H1 (cell line): Measurements from ENCODE around the gene SASH3. TPM values are rescaled to one million over a fixed set of nuclear protein-coding genes. Genes with fewer than 3 reads are reported as not detected.

Experiments used
- CTCF ChIA-PET: fragments of 300-600 bp; sonication (Branson Sonifier 250); formaldehyde crosslinking; loops from one replicate; lab custom pipeline; 2021; ENCODE audit not compliant: partially characterized antibody; lab: Charles Lee
- POLR2A ChIA-PET: fragments of 300-600 bp; sonication (Branson Sonifier 250); formaldehyde crosslinking; loops from one replicate; lab custom pipeline; 2021; ENCODE audit warnings: inconsistent platforms; ENCODE audit not compliant: partially characterized antibody; lab: Charles Lee
- DNase-seq, 2 experiments: peaks; one replicate each; pipeline versions ENCODE4 v3.0.0 to v3.0.0-alpha.2; 2010 to 2022; ENCODE audit warnings: low spot score in 2 of 2, low read depth in 1 of 2, mixed read lengths in 1 of 2
- FAIRE-seq: peaks from 2 replicates; lab custom pipeline; 2011; peaks lifted over from hg19 to GRCh38; lab: Jason Lieb, UNC
- H2AFZ ChIP-seq: 2 replicates; pipeline ENCODE4 v1.8.1; 2012; ENCODE audit warnings: low read length, inconsistent platforms
- H2AK5ac ChIP-seq: 2 replicates; pipeline ENCODE4 v1.6.1; 2013; ENCODE audit warnings: low read depth, low read length
- H2BK120ac ChIP-seq: replicated peaks from 2 replicates; pipeline ENCODE3; 2013; ENCODE audit warnings: low read depth, low read length, inconsistent platforms
- H2BK12ac ChIP-seq: 2 replicates; pipeline ENCODE4 v1.6.1; 2013; ENCODE audit warnings: low read depth, low read length
- H2BK15ac ChIP-seq: 2 replicates; pipeline ENCODE4 v1.6.1; 2013; ENCODE audit warnings: low read length
- H2BK20ac ChIP-seq: 2 replicates; pipeline ENCODE4 v1.6.1; 2013; ENCODE audit warnings: low read length
- H2BK5ac ChIP-seq: 2 replicates; pipeline ENCODE4 v1.6.1; 2013; ENCODE audit warnings: low read depth, low read length
- H3K14ac ChIP-seq: 2 replicates; pipeline ENCODE4 v1.6.1; 2013; ENCODE audit warnings: inconsistent platforms; ENCODE audit not compliant: insufficient read length
- H3K18ac ChIP-seq: 2 replicates; pipeline ENCODE4 v1.6.1; 2013; ENCODE audit warnings: low read length; ENCODE audit errors: extremely low read depth
- H3K23ac ChIP-seq: 2 replicates; pipeline ENCODE4 v1.6.1; 2013; ENCODE audit warnings: inconsistent platforms; ENCODE audit not compliant: insufficient read length
- H3K23me2 ChIP-seq: 2 replicates; pipeline ENCODE4 v1.6.1; 2013; ENCODE audit warnings: low read depth, low read length
- H3K27ac ChIP-seq: 2 replicates; pipeline ENCODE4 v1.6.1; 2011; ENCODE audit warnings: low read depth, low read length, inconsistent platforms
- H3K27me3 ChIP-seq, 4 experiments: replicated peaks in 1 of 4; 1 replicate in 1 of 4; 2 replicates in 3 of 4; pipeline versions ENCODE4 v1.6.1 to v1.8.1; 2011 to 2013; ENCODE audit warnings: low read length in 3 of 4, mild to moderate bottlenecking in 3 of 4, inconsistent platforms in 2 of 4, mixed read lengths in 2 of 4, moderate library complexity in 1 of 4; ENCODE audit not compliant: control insufficient read depth in 3 of 4, insufficient read depth in 3 of 4; ENCODE audit errors: extremely low read depth in 1 of 4
- H3K36me3 ChIP-seq, 4 experiments: 2 replicates each; pipeline versions ENCODE4 v1.6.1 to v1.8.1; 2011 to 2013; ENCODE audit warnings: mild to moderate bottlenecking in 4 of 4, low read length in 3 of 4, moderate library complexity in 2 of 4, control low read depth in 1 of 4, inconsistent platforms in 1 of 4; ENCODE audit not compliant: insufficient read depth in 4 of 4, control insufficient read depth in 2 of 4
- H3K4ac ChIP-seq: replicated peaks from 2 replicates; pipeline ENCODE3; 2013; ENCODE audit warnings: low read length, low read depth, mixed read lengths, inconsistent platforms; ENCODE audit not compliant: insufficient read length
- H3K4me1 ChIP-seq, 4 experiments: replicated peaks in 1 of 4; 1 replicate in 1 of 4; 2 replicates in 3 of 4; pipeline versions ENCODE4 v1.6.1 to v1.8.1; 2011 to 2013; ENCODE audit warnings: low read length in 3 of 4, inconsistent platforms in 2 of 4, mixed read lengths in 1 of 4; ENCODE audit not compliant: insufficient read depth in 4 of 4, control insufficient read depth in 3 of 4
- H3K4me2 ChIP-seq, 2 experiments: 2 replicates each; pipeline versions ENCODE4 v1.6.1 to v1.8.1; 2011 to 2013; ENCODE audit warnings: low read depth in 2 of 2, low read length in 2 of 2, control low read depth in 1 of 2, inconsistent platforms in 1 of 2, mild to moderate bottlenecking in 1 of 2; ENCODE audit not compliant: insufficient read depth in 1 of 2
- H3K4me3 ChIP-seq, 4 experiments: fragments of 200-600, 300-600 bp in 1 of 4; sonication (generic), shearing (Covaris generic), sonication (Bioruptor Twin) in 1 of 4; 2 replicates each; pipeline versions ENCODE4 v1.5.1 to v1.8.1; 2011 to 2016; ENCODE audit warnings: low read length in 4 of 4, low read depth in 3 of 4, control low read depth in 2 of 4, inconsistent platforms in 2 of 4, mild to moderate bottlenecking in 2 of 4, mixed read lengths in 1 of 4, moderate library complexity in 1 of 4; ENCODE audit not compliant: insufficient read depth in 2 of 4; ENCODE audit errors: extremely low read depth in 1 of 4
- H3K56ac ChIP-seq: replicated peaks from 2 replicates; pipeline ENCODE3; 2013; ENCODE audit warnings: low read depth, mild to moderate bottlenecking, mixed read lengths, low read length, inconsistent platforms; ENCODE audit not compliant: insufficient read length
- H3K79me1 ChIP-seq: 2 replicates; pipeline ENCODE4 v1.6.1; 2013; ENCODE audit warnings: low read depth, low read length, control low read depth
- H3K79me2 ChIP-seq, 2 experiments: 2 replicates each; pipeline versions ENCODE4 v1.6.1 to v1.8.1; 2012 to 2013; ENCODE audit warnings: low read length in 2 of 2, mild to moderate bottlenecking in 2 of 2, inconsistent platforms in 1 of 2; ENCODE audit not compliant: insufficient read depth in 2 of 2, control insufficient read depth in 1 of 2
- H3K9ac ChIP-seq, 4 experiments: replicated peaks in 1 of 4; 1 replicate in 1 of 4; 2 replicates in 3 of 4; pipeline versions ENCODE4 v1.6.1 to v1.8.1; 2011 to 2013; ENCODE audit warnings: low read depth in 3 of 4, low read length in 3 of 4, control low read depth in 2 of 4, mild to moderate bottlenecking in 2 of 4, moderate library complexity in 2 of 4, inconsistent platforms in 1 of 4; ENCODE audit errors: extremely low read depth in 1 of 4
- H3K9me3 ChIP-seq, 2 experiments: 2 replicates each; pipeline versions ENCODE4 v1.6.1 to v1.8.1; 2012 to 2013; ENCODE audit warnings: mild to moderate bottlenecking in 2 of 2, moderate library complexity in 2 of 2, control low read depth in 1 of 2, inconsistent platforms in 1 of 2, low read depth in 1 of 2, low read length in 1 of 2, mixed read lengths in 1 of 2; ENCODE audit not compliant: insufficient read depth in 2 of 2
- H4K20me1 ChIP-seq, 2 experiments: replicated peaks in 1 of 2; 2 replicates each; pipeline versions ENCODE3 to v1.8.1; 2011 to 2013; ENCODE audit warnings: inconsistent platforms in 2 of 2, low read length in 2 of 2, mild to moderate bottlenecking in 1 of 2; ENCODE audit not compliant: insufficient read depth in 2 of 2, control insufficient read depth in 1 of 2
- H4K5ac ChIP-seq: 2 replicates; pipeline ENCODE4 v1.6.1; 2013; ENCODE audit warnings: low read length, low read depth, mixed read lengths, inconsistent platforms; ENCODE audit not compliant: insufficient read length
- H4K8ac ChIP-seq: 2 replicates; pipeline ENCODE4 v1.8.0; 2013; ENCODE audit warnings: mild to moderate bottlenecking, moderate library complexity, low read length, inconsistent platforms; ENCODE audit not compliant: insufficient read depth; ENCODE audit errors: extremely low read depth
- H4K91ac ChIP-seq: replicated peaks from 2 replicates; pipeline ENCODE3; 2013; ENCODE audit warnings: low read length, mixed read lengths, inconsistent platforms; ENCODE audit not compliant: insufficient read length
- ASH2L ChIP-seq: fragments of 200-600, 300-600 bp; sonication (generic); IDR thresholded peaks from one replicate; pipeline ENCODE4 v1.7.1; 2017; ENCODE audit warnings: low read length
- KDM4A ChIP-seq: IDR thresholded peaks from one replicate; pipeline ENCODE4 v1.7.1; 2012; ENCODE audit warnings: low read depth, mild to moderate bottlenecking, moderate library complexity, low read length, inconsistent platforms; ENCODE audit not compliant: severe bottlenecking
- SP4 ChIP-seq: IDR thresholded peaks from 2 replicates; pipeline ENCODE4 v1.6.1; 2012; ENCODE audit warnings: low read length, inconsistent platforms
- WGBS, 2 experiments: shearing (Covaris generic) in 1 of 2; methylation state at CpG; one replicate each; pipeline versions ENCODE4 v1.1.6 to v1.1.7; 2013 to 2015; ENCODE audit warnings: low lambda C conversion rate in 2 of 2, mixed read lengths in 2 of 2, inconsistent platforms in 1 of 2, low coverage in 1 of 2, missing lambda C conversion rate in 1 of 2; ENCODE audit not compliant: insufficient replicate concordance in 2 of 2, insufficient coverage in 1 of 2, insufficient read length in 1 of 2; ENCODE audit errors: extremely low coverage in 1 of 2, missing lambda C conversion rate in 1 of 2; 5-methylcytosine and 5-hydroxymethylcytosine counted together
- polyA plus RNA-seq, 7 experiments: library from polyadenylated mRNA; depleted of rRNA in 3 of 7; stranded (reverse) in 5 of 7; unstranded in 2 of 7; fragments of >200 nt in 5 of 7; fragments of 200-250 nt in 2 of 7; gene quantifications; 1 replicate in 5 of 7; 2 replicates in 1 of 7; 4 replicates in 1 of 7; pipeline versions ENCODE4 v1.2.1 to v1.2.3, GENCODE V29; 2011 to 2013; ENCODE audit warnings: missing spikeins in 2 of 7, mixed read lengths in 2 of 7
- total RNA-seq: library from RNA; stranded (reverse); fragmentation: NEBNext Ultra II Directional; extraction: Animal tissue kit (Norgen Biotek cat#: 25700); gene quantifications from 2 replicates; pipeline ENCODE4 v1.2.1, GENCODE V29; 2021

Gene SASH3
- total and polyA plus RNA-seq, 2 of the 8 experiments (the other 6 are each of a cell fraction or from before 2014, with no cell fraction given), result not detected

DNA sequence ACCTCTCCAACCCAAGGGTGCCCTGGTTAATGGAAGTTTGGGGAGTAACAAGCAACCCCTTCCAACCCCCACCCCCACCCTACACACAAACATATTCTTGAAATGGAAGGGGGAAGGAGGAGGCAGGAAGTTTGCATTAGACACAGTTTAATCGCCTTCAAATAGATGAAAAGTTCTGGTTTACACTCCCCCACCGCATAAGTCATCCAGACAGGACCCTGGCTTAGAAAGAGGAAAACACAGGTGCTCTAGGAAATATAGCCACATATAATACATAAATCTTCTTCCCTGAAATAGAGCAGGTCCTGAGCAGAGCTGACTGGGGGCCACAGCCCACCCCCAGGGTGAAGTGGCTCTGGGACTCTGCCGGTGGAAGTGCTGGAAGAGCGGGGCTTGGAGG is 25.1 kb downstream of the SASH3 start:
- Histone ChIP-seq H2AFZ (no peak overlapping the region), H3K79me2 (no peaks in the 10 kb centered on the region), H3K27me3 (no peaks in the 10 kb centered on the region), H2BK120ac (no peak overlapping the region), H3K23ac (no peak overlapping the region), H3K4me3 (no peak overlapping the region), H4K5ac (no peak overlapping the region), H2BK12ac (no peak overlapping the region), H3K4ac (no peak overlapping the region), H3K18ac (no peak overlapping the region), H4K20me1 (no peaks in the 10 kb centered on the region), H3K36me3 (peaks cover 0 to 4% (median 2%) of the 10 kb centered on the region in 4 experiments; a peak in 3 of 8 replicates), H3K56ac (no peak overlapping the region), H2BK5ac (no peak overlapping the region), H3K4me1 (no peaks in the 10 kb centered on the region), H3K27ac (no peak overlapping the region), H2BK20ac (no peak overlapping the region), H3K4me2 (no peak overlapping the region), H3K9me3 (no peaks in the 10 kb centered on the region), H3K79me1 (no peaks in the 10 kb centered on the region), H4K91ac (no peak overlapping the region), H3K14ac (no peak overlapping the region), H3K23me2 (no peaks in the 10 kb centered on the region), H4K8ac (no peak overlapping the region), H3K9ac (no peak overlapping the region), H2AK5ac (no peak overlapping the region), H2BK15ac (no peak overlapping the region)
- DNase-seq, result no peak
- FAIRE-seq, result no peak
- CTCF ChIA-PET, result no interaction called here
- POLR2A ChIA-PET, result no interaction called here
- 76% methylated on average over 2 of the region's 4 CpGs; no CpG with 5 or more reads in 1 of the 2 experiments for WGBS, 2 experiments
- TF ChIP-seq ASH2L (no peak), KDM4A (no peak), SP4 (no peak)
